ENCODE results near the gene CLASP2.

DNA sequence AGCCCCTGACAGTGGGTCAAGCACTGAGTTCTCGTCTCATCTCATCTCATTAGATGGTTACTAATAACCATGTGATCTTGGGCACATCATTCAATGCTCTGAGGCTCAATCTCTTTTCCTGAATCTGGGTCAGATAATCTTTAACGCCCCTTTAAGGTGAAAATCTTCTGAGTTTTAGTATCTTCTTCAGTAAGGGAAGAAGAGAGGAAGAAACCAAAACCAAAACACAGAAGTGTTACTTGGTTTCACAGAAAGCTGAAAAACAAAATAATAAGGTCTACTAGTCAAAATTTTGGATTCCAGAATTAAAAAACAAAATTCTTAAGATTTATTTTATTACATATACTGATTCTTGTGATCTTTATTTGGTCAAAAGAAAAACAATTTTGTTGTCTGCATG is 78.2 kb downstream of the CLASP2 start:
- TF ChIP-seq, protein P1, sequence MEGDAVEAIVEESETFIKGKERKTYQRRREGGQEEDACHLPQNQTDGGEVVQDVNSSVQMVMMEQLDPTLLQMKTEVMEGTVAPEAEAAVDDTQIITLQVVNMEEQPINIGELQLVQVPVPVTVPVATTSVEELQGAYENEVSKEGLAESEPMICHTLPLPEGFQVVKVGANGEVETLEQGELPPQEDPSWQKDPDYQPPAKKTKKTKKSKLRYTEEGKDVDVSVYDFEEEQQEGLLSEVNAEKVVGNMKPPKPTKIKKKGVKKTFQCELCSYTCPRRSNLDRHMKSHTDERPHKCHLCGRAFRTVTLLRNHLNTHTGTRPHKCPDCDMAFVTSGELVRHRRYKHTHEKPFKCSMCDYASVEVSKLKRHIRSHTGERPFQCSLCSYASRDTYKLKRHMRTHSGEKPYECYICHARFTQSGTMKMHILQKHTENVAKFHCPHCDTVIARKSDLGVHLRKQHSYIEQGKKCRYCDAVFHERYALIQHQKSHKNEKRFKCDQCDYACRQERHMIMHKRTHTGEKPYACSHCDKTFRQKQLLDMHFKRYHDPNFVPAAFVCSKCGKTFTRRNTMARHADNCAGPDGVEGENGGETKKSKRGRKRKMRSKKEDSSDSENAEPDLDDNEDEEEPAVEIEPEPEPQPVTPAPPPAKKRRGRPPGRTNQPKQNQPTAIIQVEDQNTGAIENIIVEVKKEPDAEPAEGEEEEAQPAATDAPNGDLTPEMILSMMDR (IDR thresholded peaks at IDR 0.05): no peak
- no peak for TF ChIP-seq EZH2 (IDR thresholded peaks at IDR 0.05)
- no peak for TF ChIP-seq EZH2phosphoT487 (IDR thresholded peaks at IDR 0.05)

All from neural progenitor cell (in vitro differentiated cells).